IPS-18c (cell line): Measurements from ENCODE around the gene CD244.

ENCODE experiments used
- H3K4me3 ChIP-seq: 2 replicates; pipeline ENCODE4 v1.7.0; 2013; ENCODE audit warnings: low read depth, mild to moderate bottlenecking, low read length, moderate library complexity; ENCODE audit not compliant: insufficient read depth
- H3K9me3 ChIP-seq: one replicate; pipeline ENCODE4 v1.6.1; 2013; ENCODE audit warnings: mild to moderate bottlenecking, low read length, moderate library complexity; ENCODE audit not compliant: control insufficient read depth, insufficient read depth

CD244 gene

DNA sequence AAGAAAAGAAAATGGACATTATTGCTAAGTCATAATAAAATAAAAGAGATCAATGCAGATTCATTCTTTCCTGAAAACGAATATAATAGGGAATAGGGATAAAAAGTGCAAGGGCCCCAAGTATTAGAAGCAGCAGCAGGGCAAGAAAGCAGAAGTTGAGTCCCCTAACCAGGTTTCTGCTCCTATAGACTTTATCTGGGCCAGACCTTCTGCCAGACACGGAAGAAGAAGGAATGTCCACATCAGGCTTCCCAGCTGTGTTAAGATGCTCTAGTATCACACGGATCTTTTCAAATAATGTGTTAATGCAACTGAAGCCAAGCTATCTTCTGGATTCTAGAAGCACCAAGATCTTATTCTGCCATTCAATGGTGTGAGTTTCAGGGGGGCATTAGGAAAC, 26.9 kb downstream of the CD244 start:
- Histone ChIP-seq H3K4me3 (no peak overlapping the region), H3K9me3 (no peaks in the 10 kb centered on the region)

DNA sequence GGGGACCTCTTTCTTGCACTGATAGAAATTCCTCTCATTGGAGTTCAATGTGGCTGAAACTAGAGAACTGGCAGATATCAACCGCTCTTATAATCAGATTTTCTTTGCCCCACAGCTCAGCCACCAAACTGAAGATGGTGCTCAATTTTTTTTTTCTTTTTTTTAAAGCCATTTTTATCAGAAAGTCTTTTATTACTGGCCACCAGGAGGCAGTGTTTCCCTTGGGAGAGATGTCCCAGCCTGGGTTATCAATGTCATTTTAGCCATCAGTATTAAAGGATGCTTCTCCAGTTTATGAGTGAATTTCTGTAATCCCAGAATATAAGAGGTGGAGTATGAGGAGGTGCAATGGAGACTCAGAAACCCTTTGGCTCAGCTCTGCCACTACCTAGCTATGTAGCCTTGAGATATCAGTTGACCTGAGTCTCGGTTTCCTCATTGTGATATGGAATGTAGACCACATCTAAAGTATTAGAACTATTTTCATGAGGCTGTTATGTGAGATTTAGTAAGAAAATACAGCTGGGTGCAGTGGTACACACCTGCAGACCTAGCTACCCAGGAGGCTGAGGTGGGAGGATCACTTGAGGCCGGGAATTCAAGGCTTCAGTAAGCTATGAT, 27.6 kb downstream of the CD244 start:
- Histone ChIP-seq H3K4me3 (no peak overlapping the region), H3K9me3 (no peaks in the 10 kb centered on the region)

- Histone ChIP-seq H3K4me3 (no peak overlapping the region), H3K9me3 (no peaks in the 10 kb centered on the region)
Observed at GRCh38 chr1:160830321-160831153, 32.1 kb downstream of the CD244 start.

DNA sequence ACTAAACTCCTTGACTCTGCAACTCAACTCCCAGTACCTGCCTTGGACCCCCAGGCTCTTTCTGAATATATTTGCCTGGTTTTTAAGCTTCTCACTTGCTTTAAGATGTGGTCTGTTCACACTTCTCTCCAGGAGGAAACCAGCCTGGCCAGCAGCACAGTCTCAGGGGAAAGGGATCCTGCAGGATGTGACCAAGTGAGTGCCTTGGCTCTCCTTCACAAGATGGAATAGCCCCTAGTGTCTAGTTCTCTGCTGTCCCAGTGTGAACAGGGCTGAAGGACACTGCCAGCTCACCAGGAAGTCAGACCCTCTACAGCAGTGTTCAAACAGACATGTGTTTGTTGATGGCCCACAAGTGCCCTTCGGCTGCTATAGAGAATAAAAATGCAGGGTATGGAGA, 32.9 kb downstream of the CD244 start:
- Histone ChIP-seq H3K4me3 (no peak overlapping the region), H3K9me3 (no peaks in the 10 kb centered on the region)

- no peaks in the 10 kb centered on the region for H3K9me3 ChIP-seq
Observed at GRCh38 chr1:160827418-160827817, 35.3 kb downstream of the CD244 start.

GRCh38 chr1:160826546-160826945, 36.1 kb downstream of the CD244 start:
- Histone ChIP-seq H3K9me3 (no peaks in the 10 kb centered on the region), H3K4me3 (no peak overlapping the region)

More at GRCh38 chr1:160827418-160827817, 35.3 kb downstream of the CD244 start:
- H3K4me3 ChIP-seq: no peak overlapping the region

DNA sequence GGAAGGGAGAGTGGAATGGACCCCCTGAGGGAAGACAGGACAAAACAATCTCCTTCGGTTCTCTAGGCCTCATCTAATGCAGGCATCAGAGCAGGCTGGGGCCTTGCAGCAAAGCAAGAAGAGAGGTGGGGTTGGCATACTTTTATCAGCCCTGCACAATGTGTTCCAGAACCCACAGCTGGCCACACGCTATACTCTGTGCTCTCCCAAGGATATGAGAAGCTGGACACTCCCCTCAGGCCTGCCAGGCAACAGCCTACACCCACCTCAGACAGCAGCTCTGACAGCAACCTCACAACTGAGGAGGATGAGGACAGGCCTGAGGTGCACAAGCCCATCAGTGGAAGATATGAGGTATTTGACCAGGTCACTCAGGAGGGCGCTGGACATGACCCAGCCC, 39.4 kb downstream of the CD244 start:
- no peaks in the 10 kb centered on the region for H3K9me3 ChIP-seq
- no peak overlapping the region for H3K4me3 ChIP-seq

DNA sequence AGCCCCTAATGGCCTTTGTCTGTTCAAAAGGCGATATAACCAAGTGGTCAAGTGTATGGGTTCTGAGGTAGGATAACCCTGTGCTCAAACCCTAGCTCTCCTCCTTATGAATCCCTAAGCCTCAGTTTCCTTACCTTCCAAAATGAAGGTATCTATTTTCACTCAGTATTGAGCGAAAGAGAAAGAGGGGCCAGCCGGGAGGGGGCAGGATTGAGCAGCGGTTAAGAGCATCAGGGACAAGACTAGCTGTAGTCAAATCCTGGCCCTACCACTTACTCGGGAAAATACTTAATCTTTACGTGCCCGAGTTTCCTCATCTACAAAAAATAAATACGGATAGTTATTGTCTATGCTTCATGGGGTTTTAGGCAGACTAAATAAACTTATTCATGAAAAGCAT, 41.1 kb downstream of the CD244 start:
- Histone ChIP-seq H3K4me3 (no peak overlapping the region), H3K9me3 (no peaks in the 10 kb centered on the region)

DNA sequence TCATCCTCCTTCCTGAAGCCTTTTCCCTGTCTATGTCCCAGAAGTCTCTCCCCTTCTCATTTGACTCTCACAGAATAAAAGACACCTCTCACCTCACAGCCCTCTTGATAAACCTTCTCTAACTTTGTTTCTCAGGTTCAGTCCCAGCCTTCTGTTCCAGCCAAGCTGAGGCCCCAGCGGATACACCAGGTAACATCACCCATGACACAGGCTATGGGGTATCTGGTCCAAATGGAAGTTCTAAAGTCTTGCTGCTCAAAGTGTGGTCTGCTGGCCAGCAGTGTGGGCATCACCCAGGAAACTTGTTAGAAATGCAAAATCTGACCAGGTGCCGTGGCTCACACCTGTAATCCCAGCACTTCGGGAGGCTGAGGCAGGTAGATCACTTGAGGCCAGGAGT, 43.5 kb downstream of the CD244 start:
- no peak overlapping the region for H3K4me3 ChIP-seq
- H3K9me3 ChIP-seq: peaks cover 2% of the 10 kb centered on the region

DNA sequence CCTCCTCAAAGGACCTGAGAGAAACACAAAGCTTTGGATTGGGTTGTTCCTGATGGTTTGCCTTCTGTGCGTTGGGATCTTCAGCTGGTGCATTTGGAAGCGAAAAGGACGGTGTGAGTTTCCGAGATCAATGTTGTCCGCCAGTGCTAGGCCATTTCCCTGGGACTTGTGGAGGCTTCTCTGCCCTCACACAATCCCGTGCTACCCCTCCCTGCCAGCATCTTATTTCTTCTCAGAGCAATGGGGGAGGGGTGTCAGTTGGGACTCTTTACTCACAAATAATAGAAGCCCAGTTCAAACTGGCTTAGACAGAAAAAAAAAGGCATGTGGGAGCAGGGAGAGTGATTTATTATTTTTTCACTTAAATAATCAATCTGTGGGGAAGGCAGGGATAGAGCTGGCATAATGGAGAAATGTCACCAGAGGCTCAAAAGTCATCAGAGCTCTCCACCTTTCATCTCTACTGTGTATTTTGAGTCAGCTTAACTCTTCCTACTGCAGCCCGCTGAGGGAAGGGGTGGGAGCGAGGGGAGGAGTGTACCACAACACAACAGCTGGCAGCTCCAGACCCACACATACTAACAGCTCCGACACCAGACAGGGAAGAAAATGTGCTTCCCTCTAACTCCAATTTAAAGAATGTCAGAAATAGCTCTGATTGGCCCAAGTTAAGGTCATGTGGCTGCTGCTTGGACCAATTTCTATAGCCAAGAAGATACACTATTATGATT, 44.3 kb downstream of the CD244 start:
- Histone ChIP-seq H3K9me3 (peaks cover 2% of the 10 kb centered on the region), H3K4me3 (no peak overlapping the region)

DNA sequence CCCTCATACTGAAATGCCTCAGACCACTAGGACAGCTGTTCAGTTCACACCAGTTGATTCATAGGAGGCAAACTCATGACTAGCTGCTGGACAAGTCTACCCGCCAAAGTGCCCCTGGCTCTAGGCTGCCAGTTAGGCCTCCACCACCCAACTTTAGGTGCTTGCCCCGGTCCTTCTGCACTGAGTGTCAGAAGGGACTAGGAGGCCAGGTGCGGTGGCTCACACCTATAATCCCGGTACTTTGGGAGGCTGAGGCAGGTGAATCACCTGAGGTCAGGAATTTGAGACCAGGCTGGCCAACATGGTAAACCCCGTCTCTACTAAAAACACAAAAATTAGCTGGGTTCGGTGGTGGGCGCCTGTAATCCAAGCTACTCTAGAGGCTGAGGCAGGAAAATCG, 47.8 kb downstream of the CD244 start:
- H3K9me3 ChIP-seq: peaks cover 2% of the 10 kb centered on the region
- H3K4me3 ChIP-seq: no peak overlapping the region

DNA sequence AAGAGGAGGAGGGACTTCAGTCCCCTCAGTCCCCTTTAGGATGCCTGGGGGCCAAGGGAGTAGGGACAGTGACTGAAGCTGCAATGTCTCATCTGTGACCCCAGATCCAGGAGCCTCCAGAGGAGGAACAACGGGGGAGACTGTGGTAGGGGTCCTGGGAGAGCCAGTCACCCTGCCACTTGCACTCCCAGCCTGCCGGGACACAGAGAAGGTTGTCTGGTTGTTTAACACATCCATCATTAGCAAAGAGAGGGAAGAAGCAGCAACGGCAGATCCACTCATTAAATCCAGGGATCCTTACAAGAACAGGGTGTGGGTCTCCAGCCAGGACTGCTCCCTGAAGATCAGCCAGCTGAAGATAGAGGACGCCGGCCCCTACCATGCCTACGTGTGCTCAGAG, 48.4 kb downstream of the CD244 start:
- Histone ChIP-seq H3K9me3 (peaks cover 2% of the 10 kb centered on the region), H3K4me3 (no peak overlapping the region)

DNA sequence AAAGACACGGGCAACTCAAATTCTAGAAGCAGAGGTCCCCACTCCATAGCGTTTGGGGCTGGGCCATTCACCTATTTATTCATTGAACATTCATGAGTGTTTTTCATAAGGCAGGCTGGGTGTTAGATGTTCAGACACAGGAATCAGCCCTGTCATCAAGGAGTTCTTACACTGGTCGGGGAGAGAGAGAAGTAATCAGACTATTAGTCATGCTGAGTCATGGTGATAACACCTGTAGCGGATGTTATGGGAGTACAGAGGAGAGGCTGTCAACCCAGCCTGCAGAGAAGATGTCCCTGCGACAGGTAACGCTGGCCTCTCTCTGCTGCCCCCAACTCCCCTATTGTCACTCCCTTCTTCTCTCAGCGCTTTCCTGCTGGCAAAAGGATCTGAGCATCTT, 49.5 kb downstream of the CD244 start:
- no peak overlapping the region for H3K4me3 ChIP-seq
- H3K9me3 ChIP-seq: peaks cover 2% of the 10 kb centered on the region

DNA sequence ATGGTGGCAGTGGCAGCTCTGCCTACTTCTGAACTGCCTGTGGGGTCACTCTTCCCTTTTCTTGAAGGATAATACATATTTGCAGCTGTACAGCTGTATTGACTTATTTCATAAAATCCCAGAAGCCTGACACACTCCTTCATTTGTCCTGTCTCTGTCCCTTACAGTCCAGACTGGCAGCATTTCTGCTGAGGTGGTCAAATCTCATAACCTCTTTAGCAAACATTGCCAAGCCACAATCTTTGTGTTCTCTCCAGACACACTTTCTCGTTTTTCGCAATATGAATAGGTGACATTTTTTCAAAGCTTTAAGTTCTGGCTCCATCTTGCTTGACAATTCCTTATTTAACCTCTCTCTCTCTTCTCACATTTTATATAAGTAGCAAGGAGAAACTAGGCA, 51.5 kb downstream of the CD244 start:
- H3K9me3 ChIP-seq: peaks cover 2% of the 10 kb centered on the region
- no peak overlapping the region; the same call in 1 of the 2 replicates for H3K4me3 ChIP-seq

GRCh38 chr1:160810486-160810885, 52.2 kb downstream of the CD244 start:
- Histone ChIP-seq H3K4me3 (no peak overlapping the region), H3K9me3 (peaks cover 2% of the 10 kb centered on the region)

GRCh38 chr1:160808289-160808688, 54.4 kb downstream of the CD244 start:
- no peak overlapping the region for H3K4me3 ChIP-seq
- no peaks in the 10 kb centered on the region for H3K9me3 ChIP-seq

GRCh38 chr1:160807738-160808137, 54.9 kb downstream of the CD244 start:
- Histone ChIP-seq H3K4me3 (no peak overlapping the region), H3K9me3 (no peaks in the 10 kb centered on the region)

GRCh38 chr1:160807247-160807646, 55.4 kb downstream of the CD244 start:
- Histone ChIP-seq H3K4me3 (no peak overlapping the region), H3K9me3 (no peaks in the 10 kb centered on the region)
